ENCODE results near the gene BCL2L15.

- TF ChIP-seq POLR2A (IDR thresholded peaks at IDR 0.05; ENCODE audit: low read length) (no peak), GATA1 (IDR thresholded peaks at IDR 0.05; ENCODE audit: low read depth, low read length) (no peak)
Measured at GRCh38 chr1:113903501-113904292, 16.3 kb upstream of the BCL2L15 start.
